ENCODE measurements around the gene UGT2A1. TPM values are rescaled to one million over a fixed set of nuclear protein-coding genes. Genes with fewer than 3 reads are reported as not detected.

Gene UGT2A1
- polyA plus RNA-seq, 12 donors: 0.10 to 0.73 (median 0.18) TPM; not detected in 6

GRCh38 chr4:69591364-69591763 lies 61.7 kb downstream of the UGT2A1 start:
- DNase-seq: no peak

GRCh38 chr4:69589884-69590283 lies 63.2 kb downstream of the UGT2A1 start:
- DNase-seq: no peak

GRCh38 chr4:69584135-69584534 lies 68.9 kb downstream of the UGT2A1 start:
- no peak for DNase-seq

- no peak for DNase-seq
Observed at GRCh38 chr4:69583543-69583942, 69.5 kb downstream of the UGT2A1 start.

- no peak for DNase-seq
Observed at GRCh38 chr4:69577245-69577644, 75.8 kb downstream of the UGT2A1 start.

GRCh38 chr4:69576251-69576877 lies 76.7 kb downstream of the UGT2A1 start:
- no peak for DNase-seq

GRCh38 chr4:69568787-69569186 lies 84.3 kb downstream of the UGT2A1 start:
- DNase-seq: no peak

GRCh38 chr4:69563424-69563823 lies 89.6 kb downstream of the UGT2A1 start:
- DNase-seq: no peak

- DNase-seq: no peak
Observed at GRCh38 chr4:69549651-69550050, 103.4 kb downstream of the UGT2A1 start.

GRCh38 chr4:69546134-69546765 lies 106.8 kb downstream of the UGT2A1 start:
- no peak for DNase-seq

Other genes with a start within 250 kb of the UGT2A1 start
- gene UGT2B4, start 157.3 kb downstream of the UGT2A1 start, polyA plus RNA-seq (ENCODE audit: insufficient read length in 12 of 12): 1 to 10 TPM in 1 of 12 donors, under 1 TPM in 4, not detected in 7; 0.14 to 1.4 (median 0.17) TPM
- under 1 TPM in 1 of 12 donors, not detected in 11; 0.12 TPM for gene UGT2A2, start 13.6 kb downstream of the UGT2A1 start, polyA plus RNA-seq (ENCODE audit: insufficient read length in 12 of 12)
- gene SULT1B1, start 107.4 kb upstream of the UGT2A1 start, polyA plus RNA-seq (ENCODE audit: insufficient read length in 12 of 12): 10 to 100 TPM in 2 of 12 donors, 1 to 10 TPM in 3, under 1 TPM in 6, not detected in 1; 0.32 to 15.8 (median 0.94) TPM
- 100 to 1,000 TPM in 1 of 12 donors, 10 to 100 TPM in 10, not detected in 1; 21.1 to 160 (median 38.2) TPM for gene SULT1E1, start 206.9 kb upstream of the UGT2A1 start, polyA plus RNA-seq (ENCODE audit: insufficient read length in 12 of 12)

All from muscle of arm (tissue), 12 donors.